22Rv1 (cell line): ENCODE results near the gene REPS2.

Source experiments
- ZFX ChIP-seq: fragments of 450-650 bp; IDR thresholded peaks from 2 replicates; pipeline ENCODE4 v1.6.1; 2017; ENCODE audit warnings: antibody characterized with exemption, borderline replicate concordance
- TF ChIP-seq, protein P1 (sequence below): fragments of 450-650 bp; IDR thresholded peaks from 2 replicates; pipeline ENCODE4 v1.5.1; 2017; ENCODE audit warnings: mild to moderate bottlenecking

DNA sequence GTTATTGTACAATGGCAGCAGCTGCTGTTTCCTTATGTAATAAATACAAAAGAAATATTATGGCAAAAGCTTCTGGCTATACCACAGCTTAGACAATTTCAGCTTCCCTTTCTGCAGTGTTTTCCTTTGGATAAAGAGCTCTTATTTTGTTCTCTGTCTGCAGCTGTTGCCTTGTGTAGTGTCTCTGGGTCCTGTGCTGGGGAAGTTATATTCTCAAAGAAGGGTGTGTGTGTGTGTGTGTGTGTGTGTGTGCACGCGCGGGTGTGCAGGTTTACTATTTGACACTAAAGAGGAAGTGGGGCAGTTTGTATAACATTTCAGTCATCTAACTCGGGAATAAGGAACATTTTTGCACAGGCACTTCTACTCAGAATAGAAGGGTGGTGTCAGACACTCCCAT lies 83.6 kb downstream of the REPS2 start:
- TF ChIP-seq, protein P1, sequence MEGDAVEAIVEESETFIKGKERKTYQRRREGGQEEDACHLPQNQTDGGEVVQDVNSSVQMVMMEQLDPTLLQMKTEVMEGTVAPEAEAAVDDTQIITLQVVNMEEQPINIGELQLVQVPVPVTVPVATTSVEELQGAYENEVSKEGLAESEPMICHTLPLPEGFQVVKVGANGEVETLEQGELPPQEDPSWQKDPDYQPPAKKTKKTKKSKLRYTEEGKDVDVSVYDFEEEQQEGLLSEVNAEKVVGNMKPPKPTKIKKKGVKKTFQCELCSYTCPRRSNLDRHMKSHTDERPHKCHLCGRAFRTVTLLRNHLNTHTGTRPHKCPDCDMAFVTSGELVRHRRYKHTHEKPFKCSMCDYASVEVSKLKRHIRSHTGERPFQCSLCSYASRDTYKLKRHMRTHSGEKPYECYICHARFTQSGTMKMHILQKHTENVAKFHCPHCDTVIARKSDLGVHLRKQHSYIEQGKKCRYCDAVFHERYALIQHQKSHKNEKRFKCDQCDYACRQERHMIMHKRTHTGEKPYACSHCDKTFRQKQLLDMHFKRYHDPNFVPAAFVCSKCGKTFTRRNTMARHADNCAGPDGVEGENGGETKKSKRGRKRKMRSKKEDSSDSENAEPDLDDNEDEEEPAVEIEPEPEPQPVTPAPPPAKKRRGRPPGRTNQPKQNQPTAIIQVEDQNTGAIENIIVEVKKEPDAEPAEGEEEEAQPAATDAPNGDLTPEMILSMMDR, result no peak
- no peak for TF ChIP-seq ZFX
